ENCODE measurements around the gene CST7. TPM values are rescaled to one million over a fixed set of nuclear protein-coding genes. Genes with fewer than 3 reads are reported as not detected.

CST7 gene
- total RNA-seq, 1 donor from 2014 or later = not detected

- no peaks in the 10 kb centered on the region for H3K36me3 ChIP-seq (ENCODE audit: control insufficient read depth, insufficient read depth, low read length)
- no peak for DNase-seq (ENCODE audit: low read depth)
Observed at GRCh38 chr20:24936526-24937407, 12.3 kb upstream of the CST7 start.

GRCh38 chr20:24937579-24937978 lies 11.5 kb upstream of the CST7 start:
- TF ChIP-seq CTCF (IDR thresholded peaks at IDR 0.05; ENCODE audit: insufficient read depth, low read length, poor library complexity, severe bottlenecking) = no peak

More at GRCh38 chr20:24936526-24937407, 12.3 kb upstream of the CST7 start:
- Histone ChIP-seq H3K27me3 (ENCODE audit: control insufficient read depth, insufficient read depth, low read length) (no peaks in the 10 kb centered on the region), H3K4me3 (ENCODE audit: low read depth, low read length) (no peak overlapping the region)
- no peak for TF ChIP-seq CTCF (IDR thresholded peaks at IDR 0.05; ENCODE audit: insufficient read depth, low read length, poor library complexity, severe bottlenecking)

GRCh38 chr20:24938498-24938897 lies 10.6 kb upstream of the CST7 start:
- TF ChIP-seq CTCF (IDR thresholded peaks at IDR 0.05; ENCODE audit: insufficient read depth, low read length, poor library complexity, severe bottlenecking) = no peak
- no peaks in the 10 kb centered on the region for H3K36me3 ChIP-seq (ENCODE audit: control insufficient read depth, insufficient read depth, low read length)
- H3K27me3 ChIP-seq (ENCODE audit: control insufficient read depth, insufficient read depth, low read length) = no peaks in the 10 kb centered on the region
- no peak for DNase-seq (ENCODE audit: low read depth)
- H3K4me3 ChIP-seq (ENCODE audit: low read depth, low read length) = no peak overlapping the region

More at GRCh38 chr20:24937579-24937978, 11.5 kb upstream of the CST7 start:
- DNase-seq (ENCODE audit: low read depth) = no peak
- Histone ChIP-seq H3K27me3 (ENCODE audit: control insufficient read depth, insufficient read depth, low read length) (no peaks in the 10 kb centered on the region), H3K4me3 (ENCODE audit: low read depth, low read length) (no peak overlapping the region), H3K36me3 (ENCODE audit: control insufficient read depth, insufficient read depth, low read length) (no peaks in the 10 kb centered on the region)

- TF ChIP-seq CTCF (IDR thresholded peaks at IDR 0.05; ENCODE audit: insufficient read depth, low read length, poor library complexity, severe bottlenecking) = no peak
- no peaks in the 10 kb centered on the region for H3K36me3 ChIP-seq (ENCODE audit: control insufficient read depth, insufficient read depth, low read length)
- no peak for DNase-seq (ENCODE audit: low read depth)
Observed at GRCh38 chr20:24939036-24939435, 10.0 kb upstream of the CST7 start.

GRCh38 chr20:24942679-24943078 lies 6.4 kb upstream of the CST7 start:
- no peak for DNase-seq (ENCODE audit: low read depth)
- TF ChIP-seq CTCF (IDR thresholded peaks at IDR 0.05; ENCODE audit: insufficient read depth, low read length, poor library complexity, severe bottlenecking) = no peak
- Histone ChIP-seq H3K27me3 (ENCODE audit: control insufficient read depth, insufficient read depth, low read length) (no peaks in the 10 kb centered on the region), H3K4me3 (ENCODE audit: low read depth, low read length) (no peak overlapping the region), H3K36me3 (ENCODE audit: control insufficient read depth, insufficient read depth, low read length) (no peaks in the 10 kb centered on the region)

More at GRCh38 chr20:24939036-24939435, 10.0 kb upstream of the CST7 start:
- Histone ChIP-seq H3K4me3 (ENCODE audit: low read depth, low read length) (no peak overlapping the region), H3K27me3 (ENCODE audit: control insufficient read depth, insufficient read depth, low read length) (no peaks in the 10 kb centered on the region)

Measured in kidney epithelial cell (primary cell).